Epithelial cell of prostate (primary cell): Measurements from ENCODE around the gene DCAF5.
"Not testable (repeated sequence)": the region's sequence is repeated elsewhere in the genome, so short reads cannot be mapped to it uniquely, and the experiment has no call there.

Experiments
- DNase-seq: peaks from one replicate; pipeline ENCODE4 v3.0.0-alpha.2; 2011; ENCODE audit warnings: low read depth, low spot score
- H3K27ac ChIP-seq: fragments of 450-650 bp; 2 replicates; pipeline ENCODE4 v1.5.1; 2017; ENCODE audit warnings: mild to moderate bottlenecking

The DCAF5 gene

GRCh38 chr14:69152902-69153151 is at the start of gene DCAF5:
TSS of gene DCAF5 (minus strand) at chr14:69153119. CDS start at chr14:69152978, 141 bp downstream.
- H3K27ac ChIP-seq: peak within 1 kb of the TSS; percentile 77
- peak; percentile 79 for DNase-seq

GRCh38 chr14:69199786-69200185 is 46.9 kb upstream of the DCAF5 start:
- H3K27ac ChIP-seq: no peak overlapping the region
- DNase-seq: no peak

- no peak for DNase-seq
These were observed 40.8 kb upstream of the DCAF5 start for GRCh38 chr14:69193721-69194120.

GRCh38 chr14:69191340-69192111 is 38.6 kb upstream of the DCAF5 start, which contains the start of gene EXD2:
TSS of gene EXD2 (plus strand) at chr14:69191498. CDS start at chr14:69209471, 17,973 bp downstream.
- DNase-seq: peak; percentile 57
- peak within 1 kb of the TSS; percentile 82 for H3K27ac ChIP-seq

More at GRCh38 chr14:69193721-69194120, 40.8 kb upstream of the DCAF5 start:
- no peak overlapping the region for H3K27ac ChIP-seq

- no peak for DNase-seq
- H3K27ac ChIP-seq: no peak overlapping the region
These were observed 37.3 kb upstream of the DCAF5 start for GRCh38 chr14:69190191-69190590.

GRCh38 chr14:69183735-69184134 is 30.8 kb upstream of the DCAF5 start:
- no peak for DNase-seq
- H3K27ac ChIP-seq: no peak overlapping the region

GRCh38 chr14:69182580-69182979 is 29.7 kb upstream of the DCAF5 start:
- H3K27ac ChIP-seq, DNase-seq: not testable (repeated sequence)

GRCh38 chr14:69181491-69181890 is 28.6 kb upstream of the DCAF5 start:
- H3K27ac ChIP-seq: no peak overlapping the region
- no peak for DNase-seq

- no peak overlapping the region for H3K27ac ChIP-seq
- DNase-seq: no peak
These were observed 22.2 kb upstream of the DCAF5 start for GRCh38 chr14:69175130-69175529.

GRCh38 chr14:69171569-69171968 is 18.6 kb upstream of the DCAF5 start:
- no peak overlapping the region for H3K27ac ChIP-seq
- no peak for DNase-seq

GRCh38 chr14:69170839-69171238 is 17.9 kb upstream of the DCAF5 start:
- H3K27ac ChIP-seq: no peak overlapping the region
- no peak for DNase-seq

GRCh38 chr14:69165787-69166186 is 12.9 kb upstream of the DCAF5 start:
- H3K27ac ChIP-seq, DNase-seq: not testable (repeated sequence)

- H3K27ac ChIP-seq: no peak overlapping the region
- DNase-seq: no peak
These were observed 8.7 kb upstream of the DCAF5 start for GRCh38 chr14:69161590-69161989.

GRCh38 chr14:69156224-69156623 is 3.3 kb upstream of the DCAF5 start:
- no peak overlapping the region for H3K27ac ChIP-seq
- no peak for DNase-seq

GRCh38 chr14:69154779-69155178 is 1.9 kb upstream of the DCAF5 start:
- no peak for DNase-seq

GRCh38 chr14:69153873-69154270 is 953 bp upstream of the DCAF5 start:
- no peak for DNase-seq
- peak overlapping the region; percentile 77 for H3K27ac ChIP-seq

More at GRCh38 chr14:69154779-69155178, 1.9 kb upstream of the DCAF5 start:
- H3K27ac ChIP-seq: no peak overlapping the region

- no peak for DNase-seq
- H3K27ac ChIP-seq: peak overlapping the region; percentile 77
These were observed 393 bp upstream of the DCAF5 start for GRCh38 chr14:69153152-69153872.

GRCh38 chr14:69152181-69152901 is 578 bp downstream of the DCAF5 start:
- DNase-seq: no peak

GRCh38 chr14:69151458-69152180 is 1.3 kb downstream of the DCAF5 start:
- no peak for DNase-seq

More at GRCh38 chr14:69152181-69152901, 578 bp downstream of the DCAF5 start:
- peak overlapping the region; percentile 77 for H3K27ac ChIP-seq

More at GRCh38 chr14:69151458-69152180, 1.3 kb downstream of the DCAF5 start:
- peak overlapping the region; percentile 77 for H3K27ac ChIP-seq
